Loucy (cell line): ENCODE measurements around the gene MAP2K3.

Experiments
- H2AFZ ChIP-seq: fragments of 200-600 bp; sonication (generic); 2 replicates; pipeline ENCODE4 v1.6.0; 2016; ENCODE audit warnings: antibody characterized with exemption, mild to moderate bottlenecking, low read length, moderate library complexity
- H3F3A ChIP-seq: fragments of 200-600 bp; 2 replicates; pipeline ENCODE4 v1.6.0; 2016; ENCODE audit warnings: antibody characterized with exemption, low read depth, mild to moderate bottlenecking
- H3K27me3 ChIP-seq: fragments of 200-600 bp; sonication (generic); 2 replicates; pipeline ENCODE4 v1.6.1; 2014; ENCODE audit warnings: low read length, mild to moderate bottlenecking; ENCODE audit not compliant: insufficient read depth, poor library complexity, severe bottlenecking
- H3K36me3 ChIP-seq: fragments of 200-600 bp; sonication (generic); 2 replicates; pipeline ENCODE4 v1.6.1; 2016; ENCODE audit warnings: low read length; ENCODE audit not compliant: insufficient read depth
- H3K4me1 ChIP-seq: fragments of 200-600 bp; sonication (generic); 2 replicates; pipeline ENCODE4 v1.5.1; 2014; ENCODE audit warnings: low read length, mild to moderate bottlenecking; ENCODE audit not compliant: insufficient read depth, poor library complexity, severe bottlenecking
- H3K4me2 ChIP-seq: fragments of 200-600 bp; sonication (generic); 2 replicates; pipeline ENCODE4 v1.6.0; 2014; ENCODE audit warnings: antibody characterized with exemption, low read length, low read depth, mild to moderate bottlenecking; ENCODE audit not compliant: poor library complexity, severe bottlenecking
- H3K4me3 ChIP-seq: fragments of 200-600 bp; sonication (generic); 2 replicates; pipeline ENCODE4 v1.5.1; 2014; ENCODE audit warnings: low read length, mild to moderate bottlenecking, mixed read lengths; ENCODE audit not compliant: poor library complexity, severe bottlenecking
- H3K79me2 ChIP-seq: fragments of 200-600 bp; sonication (generic); 2 replicates; pipeline ENCODE4 v1.6.1; 2014; ENCODE audit warnings: low read length; ENCODE audit not compliant: insufficient read depth
- H3K9ac ChIP-seq: fragments of 200-600 bp; sonication (generic); 2 replicates; pipeline ENCODE4 v1.6.0; 2014; ENCODE audit warnings: mild to moderate bottlenecking, low read depth, low read length, moderate library complexity; ENCODE audit not compliant: poor library complexity, severe bottlenecking
- H3K9me2 ChIP-seq: fragments of 200-600 bp; sonication (generic); replicated peaks from 2 replicates; pipeline ENCODE4 v1.6.1; 2016; ENCODE audit warnings: low read depth, low read length, mixed read lengths
- H3K9me3 ChIP-seq: fragments of 200-600 bp; sonication (generic); 2 replicates; pipeline ENCODE4 v1.6.1; 2014; ENCODE audit warnings: mild to moderate bottlenecking, antibody characterized with exemption, low read length, low read depth; ENCODE audit not compliant: insufficient read depth
- H4K20me1 ChIP-seq: fragments of 200-600 bp; sonication (generic); 2 replicates; pipeline ENCODE4 v1.6.0; 2014; ENCODE audit warnings: antibody characterized with exemption, low read length, mild to moderate bottlenecking; ENCODE audit not compliant: insufficient read depth, poor library complexity, severe bottlenecking
- EZH2phosphoT487 ChIP-seq: fragments of 200-600 bp; IDR thresholded peaks from 2 replicates; pipeline ENCODE4 v1.6.1; 2018; ENCODE audit warnings: antibody characterized with exemption, mild to moderate bottlenecking, moderate library complexity, borderline replicate concordance
- TF ChIP-seq, protein P1 (sequence below): fragments of 200-600 bp; sonication (generic); conservative IDR thresholded peaks from 2 replicates; pipeline ENCODE4 v1.5.1; 2014; ENCODE audit warnings: mild to moderate bottlenecking, antibody characterized with exemption, low read length

Gene MAP2K3

DNA sequence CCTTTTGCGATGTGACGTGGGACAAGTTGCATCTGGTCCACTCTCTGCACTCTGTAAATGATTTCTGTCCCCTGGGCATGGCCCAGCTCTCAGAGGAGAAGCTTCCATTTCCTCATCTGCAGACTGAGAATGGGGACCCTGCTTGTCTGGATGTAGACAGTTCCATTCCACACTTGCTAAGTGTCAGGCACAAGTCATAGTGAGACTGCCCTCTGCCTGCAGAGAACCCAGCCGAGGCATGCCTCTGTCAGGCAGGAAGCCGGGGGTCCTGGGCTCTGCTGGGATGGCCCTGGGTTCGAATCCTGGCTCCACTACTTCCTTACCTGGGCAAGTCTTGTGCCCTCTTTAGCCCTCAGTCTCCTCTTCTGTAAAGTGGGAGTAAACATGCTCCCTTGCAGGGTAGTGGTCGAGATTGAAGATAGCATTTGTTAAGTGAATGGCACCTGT, 4.1 kb downstream of the MAP2K3 start:
- H3K4me3 ChIP-seq, result peak overlapping the region; percentile 92
- H3K4me2 ChIP-seq, result peak overlapping the region; percentile 96

DNA sequence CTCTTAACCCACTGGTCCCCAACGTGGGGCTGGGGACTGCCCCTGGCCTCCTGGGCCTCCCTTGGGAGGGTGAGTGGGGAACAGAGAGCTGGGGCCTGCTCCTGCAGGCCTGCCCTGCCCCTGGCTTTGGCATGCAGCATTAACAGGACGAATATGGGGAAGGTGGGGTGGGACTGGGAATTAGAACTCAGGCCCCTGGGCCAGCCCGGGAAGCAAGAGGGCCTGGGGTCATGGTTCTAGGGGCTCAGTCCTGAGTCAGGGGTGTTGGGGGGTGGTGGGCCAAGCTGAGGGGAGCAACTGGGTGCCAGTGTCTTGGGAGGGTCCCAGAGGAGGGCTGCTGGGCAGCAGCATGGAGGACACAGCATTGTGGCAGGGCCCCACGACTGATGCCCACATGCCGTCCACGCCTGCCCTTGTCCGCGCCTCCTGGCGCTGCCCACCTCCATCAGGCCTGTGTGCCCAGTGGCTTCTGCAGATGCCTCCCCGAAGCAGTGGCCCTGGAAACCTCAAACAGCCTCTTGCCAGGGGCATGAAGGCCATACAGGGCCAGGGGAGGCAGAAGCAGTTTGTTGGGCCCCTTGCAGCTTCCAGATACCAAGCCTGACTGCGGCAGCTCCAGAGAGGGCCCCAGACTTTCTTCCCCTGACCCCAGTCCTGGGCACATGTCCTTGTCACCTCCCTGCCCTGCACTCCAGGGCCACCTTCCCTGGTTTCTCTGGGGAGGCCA, 4.8 kb downstream of the MAP2K3 start:
- Histone ChIP-seq H3K4me1 (peaks cover 44% of the 10 kb centered on the region), H3K27me3 (no peaks in the 10 kb centered on the region), H3K36me3 (no peaks in the 10 kb centered on the region; the same call in 1 of the 2 replicates), H2AFZ (no peak overlapping the region), H3K9me3 (no peaks in the 10 kb centered on the region), H3F3A (no peaks in the 10 kb centered on the region), H3K4me2 (peak overlapping the region; percentile 96), H4K20me1 (peaks cover 39% of the 10 kb centered on the region), H3K4me3 (peak overlapping the region; percentile 92), H3K9me2 (no peaks in the 10 kb centered on the region), H3K9ac (peak overlapping the region; percentile 68), H3K79me2 (peaks cover 72% of the 10 kb centered on the region)
- TF ChIP-seq EZH2phosphoT487, result no peak
- TF ChIP-seq, protein P1, sequence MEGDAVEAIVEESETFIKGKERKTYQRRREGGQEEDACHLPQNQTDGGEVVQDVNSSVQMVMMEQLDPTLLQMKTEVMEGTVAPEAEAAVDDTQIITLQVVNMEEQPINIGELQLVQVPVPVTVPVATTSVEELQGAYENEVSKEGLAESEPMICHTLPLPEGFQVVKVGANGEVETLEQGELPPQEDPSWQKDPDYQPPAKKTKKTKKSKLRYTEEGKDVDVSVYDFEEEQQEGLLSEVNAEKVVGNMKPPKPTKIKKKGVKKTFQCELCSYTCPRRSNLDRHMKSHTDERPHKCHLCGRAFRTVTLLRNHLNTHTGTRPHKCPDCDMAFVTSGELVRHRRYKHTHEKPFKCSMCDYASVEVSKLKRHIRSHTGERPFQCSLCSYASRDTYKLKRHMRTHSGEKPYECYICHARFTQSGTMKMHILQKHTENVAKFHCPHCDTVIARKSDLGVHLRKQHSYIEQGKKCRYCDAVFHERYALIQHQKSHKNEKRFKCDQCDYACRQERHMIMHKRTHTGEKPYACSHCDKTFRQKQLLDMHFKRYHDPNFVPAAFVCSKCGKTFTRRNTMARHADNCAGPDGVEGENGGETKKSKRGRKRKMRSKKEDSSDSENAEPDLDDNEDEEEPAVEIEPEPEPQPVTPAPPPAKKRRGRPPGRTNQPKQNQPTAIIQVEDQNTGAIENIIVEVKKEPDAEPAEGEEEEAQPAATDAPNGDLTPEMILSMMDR, result no peak

More for the DNA sequence above, 4.1 kb downstream of the MAP2K3 start:
- Histone ChIP-seq H3K4me1 (peaks cover 44% of the 10 kb centered on the region), H3K79me2 (peaks cover 71% of the 10 kb centered on the region), H4K20me1 (peaks cover 39% of the 10 kb centered on the region), H3F3A (no peaks in the 10 kb centered on the region), H3K36me3 (no peaks in the 10 kb centered on the region; the same call in 1 of the 2 replicates), H3K27me3 (no peaks in the 10 kb centered on the region), H3K9me3 (no peaks in the 10 kb centered on the region), H3K9me2 (no peaks in the 10 kb centered on the region), H3K9ac (peak overlapping the region; percentile 68), H2AFZ (no peak overlapping the region)
- TF ChIP-seq, protein P1, result peak; percentile 37; the same call in 1 of the 2 replicates
- no peak for TF ChIP-seq EZH2phosphoT487

DNA sequence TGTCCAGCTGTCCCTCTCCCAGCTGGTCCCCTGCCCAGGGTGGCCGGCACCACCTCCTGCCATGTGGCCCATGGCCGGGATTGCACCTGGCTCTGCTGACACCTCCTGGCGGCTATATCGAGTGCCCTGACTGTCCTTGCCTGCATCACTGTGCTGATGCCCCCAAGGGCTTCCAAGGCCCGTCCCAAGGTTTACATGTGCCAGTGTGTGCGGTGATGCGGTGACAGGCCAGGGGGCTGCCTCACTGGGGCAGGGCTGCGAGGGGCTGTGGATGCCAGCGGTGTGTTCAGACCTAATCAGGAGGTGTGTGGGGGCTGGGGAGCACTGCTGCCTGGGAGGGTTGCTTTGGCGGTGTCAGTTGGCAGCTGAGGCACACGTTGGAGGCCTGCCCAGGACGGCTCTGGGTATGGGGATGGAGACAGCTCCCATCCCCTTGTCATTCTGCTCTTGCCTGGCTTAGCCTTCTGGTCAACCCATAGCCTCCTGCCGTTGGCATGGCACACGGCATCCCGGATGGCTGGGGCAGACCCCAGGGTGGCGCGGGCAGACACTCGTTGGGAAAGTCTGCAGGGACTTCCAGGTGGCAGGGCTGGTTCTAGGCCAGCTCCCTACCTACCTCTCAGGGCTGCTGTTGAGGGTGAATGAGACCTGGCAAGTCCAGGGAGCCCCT, 5.5 kb downstream of the MAP2K3 start:
- peak overlapping the region; percentile 96 for H3K4me2 ChIP-seq
- no peaks in the 10 kb centered on the region; the same call in 1 of the 2 replicates for H3K36me3 ChIP-seq
- H3K4me1 ChIP-seq, result peaks cover 42% of the 10 kb centered on the region
- H4K20me1 ChIP-seq, result peaks cover 39% of the 10 kb centered on the region
- H3K9me2 ChIP-seq, result no peaks in the 10 kb centered on the region
- no peaks in the 10 kb centered on the region for H3F3A ChIP-seq
- H3K4me3 ChIP-seq, result no peak overlapping the region
- H3K27me3 ChIP-seq, result no peaks in the 10 kb centered on the region
- no peak overlapping the region for H2AFZ ChIP-seq
- no peaks in the 10 kb centered on the region for H3K9me3 ChIP-seq
- peaks cover 74% of the 10 kb centered on the region for H3K79me2 ChIP-seq
- H3K9ac ChIP-seq, result no peak overlapping the region
- no peak for TF ChIP-seq EZH2phosphoT487
- TF ChIP-seq, protein P1, result no peak
